Kidney (tissue), 14 donors: ENCODE results near the gene SLC7A5. TPM values are rescaled to one million over a fixed set of nuclear protein-coding genes. Genes with fewer than 3 reads are reported as not detected.

Experiments
- DNase-seq, 5 donors: peaks; one replicate each; pipeline ENCODE4 v3.0.0-alpha.2; 2013 to 2020
- FAIRE-seq: peaks from 2 replicates; lab custom pipeline; 2012; peaks lifted over from hg19 to GRCh38; lab: Jason Lieb, UNC
- H3K27ac ChIP-seq, 2 donors: one replicate each; pipeline ENCODE4 v1.7.0; 2013; ENCODE audit warnings: low read depth in 2 of 2, low read length in 2 of 2, inconsistent platforms in 1 of 2
- H3K27me3 ChIP-seq: one replicate; pipeline ENCODE4 v1.7.1; 2013; ENCODE audit warnings: low read length, inconsistent platforms; ENCODE audit not compliant: control insufficient read depth, insufficient read depth
- H3K36me3 ChIP-seq, 3 donors: one replicate each; pipeline versions ENCODE4 v1.7.0 to v1.7.1; 2013; ENCODE audit warnings: low read length in 3 of 3, control low read depth in 1 of 3, inconsistent platforms in 1 of 3; ENCODE audit not compliant: insufficient read depth in 3 of 3, control insufficient read depth in 2 of 3
- H3K4me1 ChIP-seq, 3 donors: one replicate each; pipeline versions ENCODE4 v1.7.0 to v1.7.1; 2013; ENCODE audit warnings: low read length in 3 of 3, inconsistent platforms in 1 of 3, low read depth in 1 of 3; ENCODE audit not compliant: control insufficient read depth in 2 of 3, insufficient read depth in 2 of 3
- H3K4me3 ChIP-seq, 3 donors: one replicate each; pipeline versions ENCODE4 v1.7.0 to v1.8.1; 2013; ENCODE audit warnings: low read length in 3 of 3, control low read depth in 1 of 3, inconsistent platforms in 1 of 3
- H3K9ac ChIP-seq, 3 donors: one replicate each; pipeline versions ENCODE4 v1.7.0 to v1.7.1; 2013; ENCODE audit warnings: low read length in 3 of 3, control low read depth in 1 of 3, inconsistent platforms in 1 of 3
- H3K9me3 ChIP-seq, 3 donors: one replicate each; pipeline versions ENCODE4 v1.7.0 to v1.7.1; 2013; ENCODE audit warnings: low read length in 3 of 3, control low read depth in 1 of 3, inconsistent platforms in 1 of 3; ENCODE audit not compliant: control insufficient read depth in 2 of 3, insufficient read depth in 1 of 3
- intact Hi-C: fragments of 100-400 bp; cut with DNase I; formaldehyde crosslinking; loops from one replicate; pipeline ENCODE4 v1.11.1; 2022
- polyA plus RNA-seq: library from polyadenylated mRNA; stranded (reverse); fragments of 350-450 nt; fragmentation: Illumina TruSeq; extraction: RNeasy Lipid Tissue Mini Kit (QIAGEN cat#74804); gene quantifications from one replicate; pipeline ENCODE4 v1.2.3, GENCODE V29; 2014; ENCODE audit warnings: low read depth, low replicate concordance; ENCODE audit not compliant: insufficient read depth
- total RNA-seq: library from RNA; stranded (reverse); fragmentation: NEBNext Ultra II Directional; extraction: Animal tissue kit (Norgen Biotek cat#: 25700); gene quantifications from one replicate; pipeline ENCODE4 v1.2.1, GENCODE V29; 2021
- TF ChIP-seq, protein P1 (sequence below): IDR thresholded peaks from 3 replicates; pipeline ENCODE4 v1.5.1; 2012; ENCODE audit warnings: mild to moderate bottlenecking, moderate library complexity, borderline replicate concordance; ENCODE audit not compliant: insufficient read depth; ENCODE audit errors: extremely low read depth
- donor health status: control.
- donor health status: control.
- donor health status: control.
- donor health status: control.
- donor health status: control.
- donor health status: DM: yes; HTN: yes; CAD: no.
- donor health status: Normal renal cell carcinoma (clear cell type).

SLC7A5 gene
- total and polyA plus RNA-seq, 2 donors from 2014 or later: 17.0 to 18.7 TPM

DNA sequence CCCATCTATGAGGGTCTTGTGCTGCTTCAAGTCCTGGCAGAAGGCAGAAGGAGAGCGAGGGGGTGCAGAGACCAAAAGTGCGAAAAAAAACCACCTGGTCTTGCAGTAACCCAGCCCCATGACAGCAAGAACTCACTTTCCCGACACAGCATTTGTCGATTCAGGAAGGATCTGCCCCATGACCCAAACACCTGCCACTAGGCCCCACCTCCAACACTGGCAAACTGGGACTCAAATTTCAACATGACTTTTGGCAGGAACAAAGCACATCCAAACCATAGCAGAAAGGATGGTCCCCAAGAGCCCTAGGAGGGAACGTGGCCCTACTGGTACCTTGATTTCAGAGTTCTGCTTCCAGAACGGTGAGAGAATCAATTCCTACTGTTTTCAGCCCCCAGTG lies 68.8 kb downstream of the SLC7A5 start:
- TF ChIP-seq, protein P1, sequence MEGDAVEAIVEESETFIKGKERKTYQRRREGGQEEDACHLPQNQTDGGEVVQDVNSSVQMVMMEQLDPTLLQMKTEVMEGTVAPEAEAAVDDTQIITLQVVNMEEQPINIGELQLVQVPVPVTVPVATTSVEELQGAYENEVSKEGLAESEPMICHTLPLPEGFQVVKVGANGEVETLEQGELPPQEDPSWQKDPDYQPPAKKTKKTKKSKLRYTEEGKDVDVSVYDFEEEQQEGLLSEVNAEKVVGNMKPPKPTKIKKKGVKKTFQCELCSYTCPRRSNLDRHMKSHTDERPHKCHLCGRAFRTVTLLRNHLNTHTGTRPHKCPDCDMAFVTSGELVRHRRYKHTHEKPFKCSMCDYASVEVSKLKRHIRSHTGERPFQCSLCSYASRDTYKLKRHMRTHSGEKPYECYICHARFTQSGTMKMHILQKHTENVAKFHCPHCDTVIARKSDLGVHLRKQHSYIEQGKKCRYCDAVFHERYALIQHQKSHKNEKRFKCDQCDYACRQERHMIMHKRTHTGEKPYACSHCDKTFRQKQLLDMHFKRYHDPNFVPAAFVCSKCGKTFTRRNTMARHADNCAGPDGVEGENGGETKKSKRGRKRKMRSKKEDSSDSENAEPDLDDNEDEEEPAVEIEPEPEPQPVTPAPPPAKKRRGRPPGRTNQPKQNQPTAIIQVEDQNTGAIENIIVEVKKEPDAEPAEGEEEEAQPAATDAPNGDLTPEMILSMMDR: no peak
- DNase-seq: no peak
- Histone ChIP-seq H3K9ac (no peak overlapping the region), H3K9me3 (no peaks in the 10 kb centered on the region), H3K4me3 (no peak overlapping the region), H3K27ac (no peak overlapping the region), H3K27me3 (no peaks in the 10 kb centered on the region), H3K4me1 (no peaks in the 10 kb centered on the region), H3K36me3 (no peaks in the 10 kb centered on the region)
- intact Hi-C loops: no loop called here
- FAIRE-seq: no peak

DNA sequence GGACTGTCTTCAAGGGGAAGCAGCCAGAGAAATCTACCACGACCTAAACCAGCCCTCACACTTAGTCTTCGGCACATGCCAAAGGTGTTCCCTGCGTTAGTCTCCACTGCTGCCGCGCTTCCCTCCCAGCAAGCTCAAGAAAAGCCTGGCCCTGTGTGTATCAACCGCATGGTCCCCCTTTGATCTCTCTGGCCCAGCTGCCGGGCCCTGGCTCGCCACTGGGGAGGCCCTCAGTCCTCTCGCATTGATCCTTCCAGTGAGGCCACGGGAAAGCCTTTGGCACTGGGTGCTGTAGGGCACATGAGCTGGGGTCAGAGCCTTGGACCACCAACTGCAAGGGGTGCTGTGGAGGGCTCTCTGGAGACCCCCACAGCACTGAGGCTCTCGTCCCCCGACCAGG lies 74.0 kb downstream of the SLC7A5 start:
- TF ChIP-seq, protein P1: no peak
- FAIRE-seq (no peak), DNase-seq (no peak)
- intact Hi-C loops: no loop called here
- Histone ChIP-seq H3K9ac (no peak overlapping the region), H3K4me1 (no peaks in the 10 kb centered on the region), H3K4me3 (no peak overlapping the region), H3K27ac (no peak overlapping the region), H3K27me3 (no peaks in the 10 kb centered on the region), H3K9me3 (no peaks in the 10 kb centered on the region), H3K36me3 (no peaks in the 10 kb centered on the region)

DNA sequence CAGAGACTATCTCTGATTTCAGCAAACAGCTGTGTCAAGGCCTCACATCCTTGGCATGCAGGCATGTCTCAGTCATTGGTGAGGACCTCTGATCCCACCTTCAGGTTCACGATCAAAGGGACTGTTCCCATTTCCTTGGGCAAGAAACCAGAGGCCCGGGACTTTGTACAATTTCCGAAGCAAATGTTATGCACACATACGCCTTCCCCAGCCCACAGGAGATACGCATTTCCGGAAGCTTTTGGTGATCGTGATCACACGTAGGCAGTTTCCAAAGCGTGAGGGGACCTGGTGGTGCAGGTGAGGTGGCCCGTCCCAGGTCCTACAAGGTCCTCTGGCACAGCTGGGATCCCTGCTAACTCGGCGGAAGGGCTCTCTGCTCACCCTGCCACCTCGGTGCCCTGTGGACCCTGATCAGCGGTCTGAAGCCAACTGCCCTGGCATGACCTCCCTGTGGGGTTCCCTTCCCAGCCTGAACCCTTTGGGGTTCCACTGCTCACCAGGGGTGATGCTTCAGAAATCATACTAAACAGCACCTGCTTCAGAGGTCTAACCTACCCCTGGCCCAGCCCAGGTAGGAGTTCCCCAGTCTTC lies 74.7 kb downstream of the SLC7A5 start:
- peaks cover 0 to 5% (median 5%) of the 10 kb centered on the region in 3 donors for H3K4me1 ChIP-seq
- H3K36me3 ChIP-seq: no peaks in the 10 kb centered on the region
- H3K4me3 ChIP-seq: no peak overlapping the region
- TF ChIP-seq, protein P1: no peak
- no peaks in the 10 kb centered on the region for H3K27me3 ChIP-seq
- no peaks in the 10 kb centered on the region for H3K9me3 ChIP-seq
- no peak overlapping the region for H3K27ac ChIP-seq
- no peak overlapping the region for H3K9ac ChIP-seq
- no peak for FAIRE-seq
- intact Hi-C loops: no loop called here
- DNase-seq: no peak

DNA sequence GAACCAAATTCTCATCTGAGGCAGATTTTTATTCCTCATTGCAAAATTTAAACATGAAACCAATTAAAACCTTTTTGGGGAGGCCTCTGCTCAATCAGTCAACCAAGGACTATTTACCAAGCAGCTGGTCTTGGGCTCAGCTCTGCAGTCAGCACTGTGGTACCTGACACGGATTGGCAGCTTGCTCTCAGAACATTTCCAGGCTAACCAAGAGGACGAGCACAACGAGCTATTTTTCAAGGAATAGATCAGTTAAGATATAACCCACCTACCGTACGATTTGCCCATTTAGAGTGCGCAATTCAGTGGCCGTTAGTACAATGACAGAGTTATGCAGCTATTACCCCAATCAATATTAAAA lies 77.1 kb downstream of the SLC7A5 start:
- Histone ChIP-seq H3K36me3 (no peaks in the 10 kb centered on the region), H3K9ac (no peak overlapping the region), H3K27ac (no peak overlapping the region), H3K9me3 (no peaks in the 10 kb centered on the region), H3K27me3 (no peaks in the 10 kb centered on the region), H3K4me1 (peaks cover 0 to 8% (median 6%) of the 10 kb centered on the region in 3 donors), H3K4me3 (no peak overlapping the region)
- DNase-seq: no peak
- FAIRE-seq: no peak
- TF ChIP-seq, protein P1: no peak
- intact Hi-C loops: no loop called here
